ENCODE results near the gene SCYL2. TPM values are rescaled to one million over a fixed set of nuclear protein-coding genes. Genes with fewer than 3 reads are reported as not detected.

Gene SCYL2
- total and polyA plus RNA-seq, 9 donors: 11.0 to 47.6 (median 37.1) TPM

DNA sequence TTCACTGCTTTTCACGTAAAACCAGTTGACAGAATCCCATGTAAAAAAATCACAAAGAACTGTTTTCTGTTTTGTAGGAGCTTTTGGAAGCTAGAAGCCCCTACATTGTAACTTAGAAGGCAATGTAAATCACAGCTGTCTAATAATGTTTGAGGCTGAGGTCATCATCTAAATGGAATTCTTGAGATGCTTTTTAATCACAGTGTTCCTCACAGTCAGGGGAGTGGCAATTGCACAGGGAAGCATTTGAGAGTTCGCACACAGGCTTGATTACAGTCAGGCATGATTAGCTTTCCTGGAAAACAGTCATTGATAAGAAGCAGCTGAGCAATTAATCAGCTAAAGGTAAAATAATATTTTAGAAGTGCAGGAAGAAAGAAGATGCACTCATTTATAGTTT is 92.8 kb downstream of the SCYL2 start:
- intact Hi-C loops (cut with DNase I): loop anchor here in 1 of 4 donors (10.0 kb wide), 1 partner anchor 195 kb away; no protein-coding TSS in a partner anchor

DNA sequence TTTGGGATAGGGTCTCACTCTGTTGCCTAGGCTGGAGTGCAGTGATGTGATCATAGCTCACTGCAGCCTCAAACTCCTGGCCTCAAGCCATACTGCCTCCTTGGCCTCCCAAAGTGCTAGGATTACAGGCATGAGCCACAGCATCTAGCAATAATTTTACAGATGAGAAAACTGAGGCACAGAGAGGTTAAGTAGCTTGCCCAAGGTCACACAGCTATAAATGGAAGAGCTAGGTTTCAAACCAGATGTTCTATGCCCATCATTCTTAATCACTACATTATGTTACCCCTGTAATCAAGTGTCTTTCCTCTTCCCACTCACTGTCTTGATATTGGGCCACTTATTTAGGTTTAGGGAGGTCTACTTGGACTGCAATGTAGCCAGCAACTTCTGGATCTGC is 93.5 kb downstream of the SCYL2 start:
- no peak for DNase-seq
- no peak overlapping the region for H3K27ac ChIP-seq
- TF ChIP-seq EP300 (IDR thresholded peaks at IDR 0.05) (no peak), POLR2A (IDR thresholded peaks at IDR 0.05) (no peak)
- TF ChIP-seq, protein P1, sequence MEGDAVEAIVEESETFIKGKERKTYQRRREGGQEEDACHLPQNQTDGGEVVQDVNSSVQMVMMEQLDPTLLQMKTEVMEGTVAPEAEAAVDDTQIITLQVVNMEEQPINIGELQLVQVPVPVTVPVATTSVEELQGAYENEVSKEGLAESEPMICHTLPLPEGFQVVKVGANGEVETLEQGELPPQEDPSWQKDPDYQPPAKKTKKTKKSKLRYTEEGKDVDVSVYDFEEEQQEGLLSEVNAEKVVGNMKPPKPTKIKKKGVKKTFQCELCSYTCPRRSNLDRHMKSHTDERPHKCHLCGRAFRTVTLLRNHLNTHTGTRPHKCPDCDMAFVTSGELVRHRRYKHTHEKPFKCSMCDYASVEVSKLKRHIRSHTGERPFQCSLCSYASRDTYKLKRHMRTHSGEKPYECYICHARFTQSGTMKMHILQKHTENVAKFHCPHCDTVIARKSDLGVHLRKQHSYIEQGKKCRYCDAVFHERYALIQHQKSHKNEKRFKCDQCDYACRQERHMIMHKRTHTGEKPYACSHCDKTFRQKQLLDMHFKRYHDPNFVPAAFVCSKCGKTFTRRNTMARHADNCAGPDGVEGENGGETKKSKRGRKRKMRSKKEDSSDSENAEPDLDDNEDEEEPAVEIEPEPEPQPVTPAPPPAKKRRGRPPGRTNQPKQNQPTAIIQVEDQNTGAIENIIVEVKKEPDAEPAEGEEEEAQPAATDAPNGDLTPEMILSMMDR (IDR thresholded peaks at IDR 0.05): no peak
- no peak overlapping the region for H3K4me3 ChIP-seq
- H3K9me3 ChIP-seq: no peaks in the 10 kb centered on the region
- intact Hi-C loops (cut with DNase I): no loop called here
- no peaks in the 10 kb centered on the region for H3K36me3 ChIP-seq
- no peaks in the 10 kb centered on the region for H3K4me1 ChIP-seq (ENCODE audit: insufficient read depth)
- no peaks in the 10 kb centered on the region for H3K27me3 ChIP-seq

More for the DNA sequence above, 92.8 kb downstream of the SCYL2 start:
- TF ChIP-seq, protein P1 (IDR thresholded peaks at IDR 0.05): no peak
- TF ChIP-seq EP300 (IDR thresholded peaks at IDR 0.05) (no peak), POLR2A (IDR thresholded peaks at IDR 0.05) (no peak)
- DNase-seq: no peak
- Histone ChIP-seq H3K27ac (no peak overlapping the region), H3K9me3 (no peaks in the 10 kb centered on the region), H3K27me3 (no peaks in the 10 kb centered on the region), H3K4me1 (ENCODE audit: insufficient read depth) (no peaks in the 10 kb centered on the region), H3K36me3 (no peaks in the 10 kb centered on the region), H3K4me3 (no peak overlapping the region)
- WGBS, 3 donors: 39 to 48% (median 42%) methylated on average over 2 of the region's 2 CpGs

DNA sequence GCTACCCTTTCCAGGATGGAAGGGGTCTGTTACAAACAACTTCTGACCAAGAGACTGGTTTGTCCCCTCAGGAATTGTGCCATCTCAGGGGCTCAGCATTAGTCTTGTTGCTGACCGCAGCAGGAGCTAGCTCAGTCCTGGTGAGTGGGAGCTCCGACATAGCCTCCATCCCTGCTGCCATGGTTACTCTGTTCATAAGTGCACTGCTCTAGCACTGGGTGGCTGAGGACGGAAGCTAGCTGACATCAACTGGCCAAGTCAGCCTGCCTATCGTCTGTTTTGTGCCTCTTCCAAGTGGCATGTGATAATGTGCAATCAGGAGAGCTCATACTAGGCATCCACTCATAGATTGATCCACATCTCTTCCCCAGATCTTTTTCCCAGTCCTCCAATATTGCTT is 97.3 kb downstream of the SCYL2 start:
- no peak overlapping the region for H3K4me3 ChIP-seq
- no peaks in the 10 kb centered on the region for H3K4me1 ChIP-seq (ENCODE audit: insufficient read depth)
- H3K27me3 ChIP-seq: no peaks in the 10 kb centered on the region
- no peak overlapping the region for H3K27ac ChIP-seq
- DNase-seq: no peak
- intact Hi-C loops (cut with DNase I): no loop called here
- H3K36me3 ChIP-seq: no peaks in the 10 kb centered on the region
- 82 to 93% (median 86%) methylated on average over 4 of the region's 4 CpGs for WGBS, 3 donors
- H3K9me3 ChIP-seq: no peaks in the 10 kb centered on the region
- no peak for TF ChIP-seq EP300 (IDR thresholded peaks at IDR 0.05)
- TF ChIP-seq POLR2A (IDR thresholded peaks at IDR 0.05): no peak
- TF ChIP-seq, protein P1 (IDR thresholded peaks at IDR 0.05): no peak

DNA sequence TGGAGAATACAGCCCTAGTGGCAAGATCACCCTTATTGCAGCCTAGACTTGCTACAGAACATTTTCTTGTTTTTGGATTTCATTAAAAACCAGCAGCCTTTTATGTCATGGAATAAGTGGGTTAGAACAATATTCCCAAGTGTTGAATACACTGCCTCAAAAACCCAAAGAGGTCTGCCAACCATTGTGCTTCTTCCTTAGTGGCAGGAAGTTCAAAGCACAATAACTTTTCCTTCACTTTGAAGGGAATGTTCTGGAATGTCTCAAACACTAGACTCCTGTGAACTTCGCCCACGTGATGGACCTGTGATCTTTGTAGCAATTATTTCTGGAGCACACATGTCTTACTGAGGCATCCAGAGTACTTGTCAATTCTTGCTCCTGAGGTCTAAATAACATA is 98.4 kb downstream of the SCYL2 start:
- no peak overlapping the region for H3K4me3 ChIP-seq
- H3K36me3 ChIP-seq: no peaks in the 10 kb centered on the region
- no peaks in the 10 kb centered on the region for H3K9me3 ChIP-seq
- intact Hi-C loops (cut with DNase I): no loop called here
- no peaks in the 10 kb centered on the region for H3K4me1 ChIP-seq (ENCODE audit: insufficient read depth)
- H3K27ac ChIP-seq: no peak overlapping the region
- no peak for TF ChIP-seq EP300 (IDR thresholded peaks at IDR 0.05)
- TF ChIP-seq, protein P1 (IDR thresholded peaks at IDR 0.05): no peak
- no peak for TF ChIP-seq POLR2A (IDR thresholded peaks at IDR 0.05)
- WGBS, 3 donors: 73 to 86% (median 75%) methylated on average over 2 of the region's 2 CpGs
- no peak for DNase-seq
- H3K27me3 ChIP-seq: no peaks in the 10 kb centered on the region

All from ovary (tissue), 9 donors.